Subcutaneous adipose tissue (tissue), 4 donors: ENCODE measurements around the gene FZR1. TPM values are rescaled to one million over a fixed set of nuclear protein-coding genes. Genes with fewer than 3 reads are reported as not detected.

Experiments used
- total RNA-seq, 4 donors: library from RNA; depleted of rRNA; stranded (reverse); fragments of >200 nt; gene quantifications; one replicate each; pipeline ENCODE4 v1.1.0, GENCODE V29; 2016
- TF ChIP-seq, protein P1 (sequence below): fragments of 450-650 bp; IDR thresholded peaks from one replicate; pipeline ENCODE4 v1.5.1; 2016; ENCODE audit warnings: low read depth, mild to moderate bottlenecking, control low read depth, antibody characterized with exemption, moderate library complexity

Gene FZR1
- total RNA-seq, 4 donors from 2014 or later: 8.2 to 28.3 (median 13.0) TPM

DNA sequence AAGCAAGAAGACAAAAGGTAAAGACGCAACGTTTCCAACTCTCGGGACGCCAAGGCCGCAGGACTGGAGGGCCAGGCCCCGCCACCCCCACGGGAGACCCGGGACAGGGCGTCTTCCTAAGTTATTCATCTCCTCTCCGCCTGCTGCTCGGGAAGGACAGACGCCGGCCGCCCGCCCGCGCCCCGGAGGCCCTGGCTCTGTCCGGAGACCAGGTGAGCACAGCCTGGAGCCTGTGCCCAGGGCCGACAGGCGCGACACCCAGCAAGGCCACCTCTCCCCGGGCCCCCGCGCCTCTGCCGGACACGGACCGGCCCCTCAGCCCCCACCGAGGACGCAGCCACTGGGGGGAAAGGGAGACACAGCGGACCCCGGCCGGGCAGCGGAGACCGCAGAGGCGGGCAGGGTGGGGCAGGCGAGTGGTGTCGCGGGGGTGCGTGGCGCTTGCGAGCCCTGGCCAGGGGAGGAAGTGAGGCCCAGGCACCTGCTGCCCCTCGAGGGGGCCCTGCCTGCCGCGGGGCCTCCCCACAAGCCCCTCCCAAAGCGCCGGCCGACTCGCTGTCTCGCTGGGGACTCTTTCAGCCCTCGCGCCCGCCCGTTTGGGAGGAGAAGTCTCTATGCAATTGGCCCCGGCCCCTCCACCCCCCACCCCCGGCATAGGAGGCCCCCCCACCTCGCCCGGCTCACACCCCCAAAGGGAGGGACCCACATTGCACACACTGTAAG lies 43.0 kb upstream of the FZR1 start:
- TF ChIP-seq, protein P1, sequence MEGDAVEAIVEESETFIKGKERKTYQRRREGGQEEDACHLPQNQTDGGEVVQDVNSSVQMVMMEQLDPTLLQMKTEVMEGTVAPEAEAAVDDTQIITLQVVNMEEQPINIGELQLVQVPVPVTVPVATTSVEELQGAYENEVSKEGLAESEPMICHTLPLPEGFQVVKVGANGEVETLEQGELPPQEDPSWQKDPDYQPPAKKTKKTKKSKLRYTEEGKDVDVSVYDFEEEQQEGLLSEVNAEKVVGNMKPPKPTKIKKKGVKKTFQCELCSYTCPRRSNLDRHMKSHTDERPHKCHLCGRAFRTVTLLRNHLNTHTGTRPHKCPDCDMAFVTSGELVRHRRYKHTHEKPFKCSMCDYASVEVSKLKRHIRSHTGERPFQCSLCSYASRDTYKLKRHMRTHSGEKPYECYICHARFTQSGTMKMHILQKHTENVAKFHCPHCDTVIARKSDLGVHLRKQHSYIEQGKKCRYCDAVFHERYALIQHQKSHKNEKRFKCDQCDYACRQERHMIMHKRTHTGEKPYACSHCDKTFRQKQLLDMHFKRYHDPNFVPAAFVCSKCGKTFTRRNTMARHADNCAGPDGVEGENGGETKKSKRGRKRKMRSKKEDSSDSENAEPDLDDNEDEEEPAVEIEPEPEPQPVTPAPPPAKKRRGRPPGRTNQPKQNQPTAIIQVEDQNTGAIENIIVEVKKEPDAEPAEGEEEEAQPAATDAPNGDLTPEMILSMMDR: no peak

DNA sequence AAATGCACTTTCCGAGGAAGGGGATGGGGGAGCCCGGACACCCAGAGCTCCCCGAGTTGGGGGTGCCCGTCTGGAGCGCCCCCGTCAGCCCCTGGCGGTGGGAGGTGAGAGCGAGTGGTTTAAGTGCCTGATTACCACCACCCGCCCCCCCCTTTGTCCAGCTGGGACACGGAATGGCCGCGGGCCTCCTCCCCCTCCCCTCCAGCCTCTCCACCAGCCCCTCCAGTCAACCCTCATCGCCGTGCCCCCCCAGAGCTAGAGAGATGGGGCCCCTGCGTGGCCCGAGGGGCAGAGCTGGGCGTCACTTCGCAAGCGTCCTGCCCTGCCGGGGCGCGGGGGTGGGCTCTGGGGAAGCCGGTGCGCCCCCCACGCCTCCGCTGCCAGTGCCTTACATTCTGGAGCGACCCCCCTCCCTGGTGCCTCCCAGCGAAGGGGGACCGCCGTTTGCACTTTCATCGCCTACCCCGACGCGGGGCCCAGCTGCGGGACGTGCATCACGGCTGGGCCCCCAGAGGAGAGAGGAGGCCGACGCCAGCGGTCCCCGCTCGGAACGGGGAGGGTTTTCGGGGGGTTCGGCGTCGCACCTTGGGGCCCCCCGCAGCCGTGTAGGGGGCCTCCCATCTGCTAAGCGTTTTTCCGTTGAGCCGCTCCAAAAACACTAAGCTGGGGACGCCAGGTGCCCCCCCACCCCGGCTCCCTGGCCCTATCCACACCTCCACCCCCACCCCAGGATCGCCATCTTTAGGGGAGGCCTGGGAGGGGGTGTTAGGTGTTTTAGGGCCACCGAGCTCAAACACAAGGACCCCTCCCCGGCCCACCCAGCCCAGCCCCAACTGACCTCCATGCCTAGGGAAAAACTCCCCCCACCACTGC lies 42.2 kb upstream of the FZR1 start:
- TF ChIP-seq, protein P1: no peak

DNA sequence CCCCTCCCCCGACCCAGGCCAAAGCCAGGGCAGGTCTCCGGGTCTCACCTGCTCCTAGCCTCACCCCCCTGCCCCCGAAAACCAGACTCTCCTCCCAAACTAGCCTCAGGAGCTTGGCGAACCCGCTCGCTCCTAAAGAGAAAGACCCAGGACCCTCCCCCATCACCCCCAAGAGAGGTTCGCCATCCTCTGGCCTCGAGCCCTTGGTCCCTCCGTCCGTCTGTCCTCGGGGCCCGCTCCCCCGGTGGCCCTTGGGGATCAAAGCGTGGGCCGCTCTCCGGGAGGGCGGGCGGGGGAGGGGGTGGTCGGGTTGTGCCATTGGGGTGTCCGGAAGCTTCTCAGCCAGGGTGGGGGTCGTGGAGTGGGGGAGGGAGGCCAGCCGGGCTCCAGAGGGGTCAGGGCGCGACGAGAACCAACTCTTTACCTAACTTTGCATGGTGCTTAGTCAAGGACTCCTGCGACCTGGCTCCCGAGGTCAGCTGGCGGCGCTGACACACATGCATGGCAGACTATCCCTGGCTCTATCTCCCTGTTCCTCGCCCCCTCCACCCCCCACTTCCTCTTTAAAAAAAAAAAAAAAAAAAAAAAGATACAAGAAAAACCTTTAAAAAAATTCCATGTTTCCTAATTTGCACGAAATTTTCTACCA lies 41.4 kb upstream of the FZR1 start:
- TF ChIP-seq, protein P1: no peak

DNA sequence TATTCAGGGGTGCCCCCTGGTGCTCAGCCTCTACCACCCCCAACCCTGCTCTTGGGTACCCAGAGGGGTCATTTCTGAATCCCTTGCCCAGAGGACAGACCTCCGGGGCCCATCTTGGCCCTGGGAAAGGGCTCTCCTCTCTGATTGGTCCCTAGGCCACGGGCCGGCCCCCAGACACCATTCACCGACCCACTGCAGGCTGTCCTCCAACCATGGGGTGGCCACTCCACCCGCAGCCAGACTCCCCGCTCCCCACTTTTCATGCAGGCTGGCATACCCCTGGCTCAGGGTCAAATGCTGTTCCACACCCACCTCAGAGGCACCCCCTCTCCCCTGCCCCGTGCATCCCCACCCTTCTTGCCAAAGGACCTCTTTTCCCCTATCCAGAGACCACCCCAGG lies 40.6 kb upstream of the FZR1 start:
- TF ChIP-seq, protein P1: no peak

DNA sequence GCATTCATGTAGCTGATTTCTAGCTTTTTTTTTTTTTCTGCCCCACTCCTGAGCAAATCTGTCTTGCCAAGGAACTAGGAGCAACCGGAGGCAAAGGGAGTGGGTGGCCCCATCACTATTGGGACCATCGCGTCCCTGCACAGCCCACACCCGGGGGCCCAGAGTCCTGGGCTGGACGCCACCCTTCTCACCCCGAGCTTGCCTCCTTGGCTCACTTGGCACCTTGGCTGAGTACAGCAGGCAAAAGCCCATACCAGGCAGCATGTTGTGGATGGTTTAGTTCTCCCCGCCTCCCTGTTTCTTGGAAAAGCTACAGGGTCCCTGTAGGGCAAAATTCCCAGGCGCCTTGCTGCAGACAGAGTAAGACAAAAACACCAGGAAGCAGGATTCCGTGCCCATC lies 39.5 kb upstream of the FZR1 start:
- TF ChIP-seq, protein P1: no peak

DNA sequence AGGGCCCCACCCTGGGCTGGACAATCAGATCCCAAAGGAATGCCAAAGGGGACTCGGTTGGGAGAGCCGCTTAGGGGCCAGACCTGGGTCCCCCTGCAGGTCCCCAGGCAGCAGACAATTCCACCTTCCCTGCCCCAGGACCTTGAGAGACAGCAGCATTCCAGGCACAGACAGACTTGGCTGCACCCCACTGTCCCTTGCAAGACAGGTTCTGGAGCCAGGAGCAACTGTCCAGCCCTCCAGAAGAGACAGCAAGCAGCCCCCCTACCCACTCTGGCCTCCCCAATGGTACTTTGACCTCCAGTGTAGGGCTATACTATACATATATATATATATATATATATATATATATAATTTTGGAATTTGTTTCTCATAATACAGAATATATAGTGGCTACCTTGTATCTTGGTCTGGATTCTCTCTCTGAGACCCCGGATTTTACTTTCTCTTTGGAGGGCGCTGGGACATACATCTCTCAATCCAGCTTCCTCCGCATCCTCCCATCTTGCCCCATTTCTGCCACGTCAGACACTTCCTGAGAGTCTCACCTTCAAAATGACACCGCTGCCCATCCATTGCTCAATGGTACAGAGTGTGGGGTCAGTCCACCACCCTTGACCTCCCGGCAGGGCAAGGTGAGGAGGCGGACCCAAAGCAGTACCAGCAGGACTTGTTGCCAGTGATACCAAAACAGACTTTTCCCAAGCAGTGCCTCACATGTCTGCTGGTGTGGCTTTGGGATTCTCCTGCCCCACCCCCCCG lies 38.5 kb upstream of the FZR1 start:
- TF ChIP-seq, protein P1: no peak
